Nucleus accumbens (tissue), 56 donors: ENCODE measurements around the gene GLI3.

Source experiments
- DNase-seq, 56 donors: peaks; one replicate each; lab custom pipeline; 2025; lab: John Stamatoyannopoulos, UW

Gene GLI3

DNA sequence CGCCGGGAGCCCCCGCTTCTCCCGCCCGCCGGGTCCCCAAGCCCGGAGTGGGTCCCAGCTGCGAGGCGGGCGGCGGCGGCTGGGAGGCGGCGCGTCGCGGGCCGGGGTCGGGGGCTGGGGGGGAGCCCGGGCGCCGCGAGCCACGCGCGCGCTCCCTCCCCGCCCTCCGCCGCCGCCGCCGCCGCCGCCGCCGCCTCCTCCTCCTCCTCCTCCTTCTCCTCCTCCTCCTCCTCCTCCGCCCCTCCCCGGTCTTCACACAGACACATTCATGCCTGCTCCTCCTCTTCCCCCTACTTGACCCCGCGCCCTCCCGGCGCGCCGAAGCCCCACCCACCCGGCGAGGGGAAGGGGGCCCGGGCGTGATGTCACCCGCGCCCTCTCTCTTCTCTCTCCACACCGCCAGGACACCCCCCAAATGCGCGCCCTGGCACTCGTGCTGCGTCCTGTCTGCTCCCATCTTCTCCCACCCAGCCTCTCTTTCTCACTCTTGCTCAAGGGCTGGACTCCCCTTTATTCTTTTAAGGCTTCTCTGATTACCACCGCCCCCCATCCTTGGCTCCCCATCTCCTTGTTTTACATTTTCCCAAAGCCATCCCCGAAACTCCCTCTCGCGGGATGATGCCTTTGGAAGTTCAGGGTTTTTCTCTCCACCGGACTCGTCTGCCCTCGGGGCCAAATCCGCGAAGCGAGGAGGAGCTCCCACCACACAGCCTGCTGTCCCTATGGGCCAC, 967 bp upstream of the GLI3 start:
- DNase-seq, result peak in 41 of 56 donors; percentile 8 to 71 (median 42)

- peak in 13 of 56 donors; percentile 7 to 38 (median 22) for DNase-seq
Observed at GRCh38 chr7:42236266-42236975, 588 bp downstream of the GLI3 start.

DNA sequence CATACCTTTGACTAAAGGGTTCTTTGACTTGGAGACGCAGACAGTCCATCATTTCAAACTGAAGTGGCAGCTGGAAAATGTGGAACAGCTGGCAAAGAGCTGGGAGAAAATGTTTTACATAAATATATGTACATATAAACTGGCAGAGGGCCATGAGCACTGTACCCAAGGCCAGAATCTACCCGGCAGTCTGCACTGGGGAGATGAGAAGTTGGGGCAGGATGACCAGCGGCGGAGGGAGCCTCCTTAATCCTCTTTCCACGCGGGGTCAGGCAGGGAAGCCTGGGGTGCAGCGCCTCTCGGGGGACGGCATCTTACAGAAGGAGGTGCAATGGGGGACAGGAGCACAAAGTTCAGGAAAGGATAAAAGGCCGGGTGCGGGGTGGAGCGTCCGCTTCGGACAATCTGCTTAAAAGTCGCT, 1.3 kb downstream of the GLI3 start:
- no peak for DNase-seq

GRCh38 chr7:42234736-42235135, 2.3 kb downstream of the GLI3 start:
- no peak for DNase-seq

GRCh38 chr7:42233695-42234331, 3.2 kb downstream of the GLI3 start:
- DNase-seq, result no peak

- DNase-seq, result no peak
Observed at GRCh38 chr7:42233171-42233570, 3.8 kb downstream of the GLI3 start.

- no peak for DNase-seq
Observed at GRCh38 chr7:42232275-42232674, 4.7 kb downstream of the GLI3 start.

DNA sequence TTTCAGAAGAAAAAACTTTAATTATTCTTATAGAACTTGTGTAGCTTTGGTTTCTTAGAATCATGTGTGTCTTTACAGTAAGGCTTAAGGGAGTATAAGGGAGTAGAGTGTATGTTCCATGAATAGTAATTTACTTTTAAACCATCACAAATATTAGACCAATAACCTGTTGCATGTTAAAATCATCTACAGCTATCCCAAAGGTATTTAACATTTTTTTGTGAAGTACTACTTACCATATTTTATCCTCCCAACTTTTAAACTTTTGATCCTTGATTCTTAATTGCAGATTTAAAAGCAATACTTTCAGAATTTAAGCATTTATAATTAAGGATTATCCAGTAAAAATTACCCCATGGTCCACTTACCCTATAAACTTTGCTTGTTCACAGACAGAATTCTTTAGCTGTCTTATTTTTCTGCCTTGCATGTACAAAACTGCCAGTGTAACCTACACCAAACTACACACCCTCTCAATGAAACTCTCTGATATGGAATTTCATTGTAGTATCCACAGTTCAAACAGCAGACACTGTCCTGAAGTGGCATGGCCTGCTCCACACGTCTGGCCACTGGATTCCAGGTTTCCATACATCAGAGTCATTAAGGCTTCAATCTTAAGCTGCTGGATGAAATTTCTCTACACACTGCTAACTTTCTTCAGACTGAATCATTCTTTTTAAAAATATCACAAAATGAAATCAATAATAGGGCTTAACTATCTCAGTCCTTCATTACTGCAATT, 5.8 kb downstream of the GLI3 start:
- DNase-seq, result no peak

- DNase-seq, result peak in 10 of 56 donors; percentile 6 to 48 (median 14)
Observed at GRCh38 chr7:42227936-42228591, 8.9 kb downstream of the GLI3 start.

DNA sequence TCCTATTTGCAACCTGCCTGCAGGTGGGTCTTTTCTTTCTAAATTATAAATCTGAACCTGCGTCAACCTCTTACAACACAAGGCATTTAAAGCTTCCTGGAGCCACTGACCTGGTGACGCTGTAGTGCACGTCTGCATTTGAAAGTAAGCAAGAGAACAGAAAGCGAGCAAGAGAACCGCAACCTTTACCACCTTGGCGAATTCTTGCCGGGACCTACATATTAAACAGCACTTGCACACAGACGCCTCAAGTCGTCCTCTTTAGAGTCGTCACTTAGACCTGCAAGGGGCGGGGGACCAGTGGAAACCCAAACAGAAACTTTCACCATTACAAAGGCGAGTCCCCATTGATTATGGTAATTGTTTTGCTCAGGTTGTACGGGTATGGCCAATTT, 9.5 kb downstream of the GLI3 start:
- DNase-seq, result no peak

DNA sequence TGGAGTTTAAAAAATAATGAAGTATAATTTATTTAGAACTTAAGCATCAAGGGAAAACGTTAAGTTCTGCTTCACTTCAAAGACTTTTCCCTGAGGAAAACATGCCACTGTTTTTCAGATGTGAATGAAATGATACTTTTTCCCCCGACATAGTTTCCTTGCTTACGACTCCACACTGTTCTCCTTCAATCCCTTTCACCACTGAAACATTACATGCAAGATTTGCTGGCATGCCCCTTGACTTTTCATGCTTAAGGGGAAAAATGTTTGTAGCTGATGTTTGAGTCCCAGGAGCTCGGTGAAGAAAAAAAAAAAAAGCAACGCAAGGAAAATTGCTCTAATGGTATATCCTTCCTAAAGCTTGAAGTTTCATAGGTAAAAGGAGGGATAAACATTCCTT, 10.0 kb downstream of the GLI3 start:
- DNase-seq, result no peak

DNA sequence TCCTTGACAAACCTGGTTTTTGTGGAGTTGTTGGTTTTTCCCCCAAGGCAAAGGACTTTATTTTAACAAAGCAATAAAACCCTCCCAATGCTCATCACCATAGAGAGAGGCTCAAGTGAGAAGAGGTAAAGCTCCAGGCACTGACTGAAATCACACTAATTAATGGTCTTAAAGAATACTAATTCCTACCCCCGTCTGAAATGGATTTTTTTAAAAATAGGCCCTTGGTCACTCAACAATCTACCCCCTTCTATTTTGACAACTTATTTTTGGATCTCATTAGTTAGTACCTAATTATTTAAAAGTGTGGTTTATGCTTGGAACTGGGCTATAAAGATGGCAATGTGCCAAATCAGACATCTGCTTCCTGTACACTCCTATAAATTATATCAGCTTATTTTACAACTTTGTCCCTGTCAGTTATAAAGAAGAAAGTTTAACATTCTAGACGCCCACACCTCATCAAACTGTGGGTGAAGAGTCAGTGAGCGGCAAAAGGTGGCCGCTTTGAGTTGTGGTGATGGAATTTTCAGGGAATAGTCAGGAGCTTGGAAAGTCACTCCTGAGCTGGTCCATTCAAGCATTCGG, 10.6 kb downstream of the GLI3 start:
- DNase-seq, result no peak

- no peak for DNase-seq
Observed at GRCh38 chr7:42224391-42225003, 12.5 kb downstream of the GLI3 start.

DNA sequence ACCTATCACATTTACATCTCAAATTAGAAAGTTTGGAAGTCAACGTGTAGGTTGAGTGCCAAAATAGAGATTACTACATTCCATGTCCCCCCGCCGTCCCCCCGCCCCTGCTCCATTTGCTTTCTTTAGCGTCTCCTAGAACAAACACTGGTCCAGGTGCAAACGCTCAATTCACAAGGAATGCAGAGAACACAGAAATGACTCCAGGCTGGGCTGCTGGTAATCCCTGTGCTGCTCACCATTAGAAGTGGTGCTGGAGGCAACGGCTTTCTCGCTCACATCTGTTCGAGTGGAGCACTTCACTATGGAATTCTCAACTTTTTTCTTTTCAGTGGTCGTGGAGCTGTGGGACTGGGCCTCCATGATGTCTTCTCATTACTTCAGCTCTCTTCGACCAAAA, 14.1 kb downstream of the GLI3 start:
- no peak for DNase-seq

GRCh38 chr7:42222125-42222524, 14.9 kb downstream of the GLI3 start:
- no peak for DNase-seq

GRCh38 chr7:42221304-42221703, 15.7 kb downstream of the GLI3 start:
- no peak for DNase-seq

GRCh38 chr7:42219447-42219846, 17.6 kb downstream of the GLI3 start:
- no peak for DNase-seq

GRCh38 chr7:42218248-42218647, 18.8 kb downstream of the GLI3 start:
- DNase-seq, result no peak

DNA sequence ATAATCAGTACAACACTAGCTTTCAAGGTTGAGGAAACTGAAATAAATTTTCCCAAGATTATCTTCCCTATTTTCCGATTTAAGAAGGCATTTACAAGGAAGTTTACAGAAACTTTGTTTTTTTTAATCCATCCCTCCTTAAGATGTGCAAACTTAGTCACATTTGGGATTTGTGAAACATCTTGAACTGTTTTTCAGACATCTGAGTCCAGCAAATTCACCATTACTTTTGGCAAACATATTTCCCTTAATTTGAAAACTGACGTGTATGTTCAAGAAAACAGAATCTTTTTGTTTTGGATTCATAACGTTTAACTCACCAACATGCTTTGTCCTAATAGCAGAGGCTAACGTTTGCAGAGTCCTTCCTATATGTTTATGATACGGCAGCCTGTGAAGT, 19.5 kb downstream of the GLI3 start:
- no peak for DNase-seq

DNA sequence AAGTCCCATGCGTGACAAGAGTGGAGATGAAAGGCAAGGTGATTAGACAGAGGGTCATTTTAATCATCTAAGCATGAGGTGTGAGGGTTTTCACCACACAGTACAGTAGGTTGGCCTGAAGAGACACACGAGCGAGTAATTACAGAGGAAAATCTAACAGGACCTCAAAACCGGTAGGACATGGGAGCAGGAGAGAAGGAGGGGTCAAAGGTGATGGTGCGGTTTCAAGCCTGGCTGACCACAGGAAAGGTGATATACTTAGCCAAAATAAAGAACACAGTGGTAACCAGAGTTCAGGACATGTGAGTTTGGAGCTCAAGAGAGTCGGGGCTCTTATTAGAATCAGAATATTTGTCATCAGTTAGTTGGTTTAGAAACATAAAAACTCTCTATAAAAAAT, 20.0 kb downstream of the GLI3 start:
- no peak for DNase-seq
